SK-N-MC (cell line): Measurements from ENCODE around the gene LPCAT3.
A peak's percentile ranks its signal among the peaks of the same experiment; 100 is the strongest.

Experiments used
- DNase-seq: peaks from one replicate; pipeline ENCODE4 v3.0.0-alpha.2; 2011; ENCODE audit warnings: low read depth, low spot score
- H3K27ac ChIP-seq: fragments of 200-600 bp; sonication (generic); 2 replicates; pipeline ENCODE4 v1.5.1; 2016; ENCODE audit warnings: mixed run types
- H3K36me3 ChIP-seq: fragments of 200-600 bp; sonication (generic); 2 replicates; pipeline ENCODE4 v1.6.1; 2017; ENCODE audit warnings: antibody characterized with exemption, low read length, mixed read lengths; ENCODE audit not compliant: insufficient read depth
- H3K4me3 ChIP-seq: fragments of 200-600 bp; sonication (generic); 2 replicates; pipeline ENCODE4 v1.5.1; 2016
- H3K9ac ChIP-seq: fragments of 200-600 bp; sonication (generic); 2 replicates; pipeline ENCODE4 v1.8.0; 2017; ENCODE audit warnings: mixed run types, mixed read lengths; ENCODE audit not compliant: insufficient read length
- H3K9me3 ChIP-seq: fragments of 200-600 bp; sonication (generic); 2 replicates; pipeline ENCODE4 v1.6.1; 2017; ENCODE audit warnings: low read depth, mild to moderate bottlenecking, antibody characterized with exemption, low read length, moderate library complexity, mixed read lengths
- EZH2 ChIP-seq: fragments of 200-600 bp; sonication (generic); IDR thresholded peaks from one replicate; pipeline ENCODE4 v1.6.1; 2017; ENCODE audit warnings: antibody characterized with exemption
- FOXP2 ChIP-seq: optimal IDR thresholded peaks from 2 replicates; pipeline ENCODE3; 2011; ENCODE audit warnings: mild to moderate bottlenecking, moderate library complexity; ENCODE audit not compliant: insufficient read depth; ENCODE audit errors: extremely low read length, control extremely low read depth
- POLR2AphosphoS5 ChIP-seq: IDR thresholded peaks from 2 replicates; pipeline ENCODE4 v1.6.1; 2012; ENCODE audit warnings: mild to moderate bottlenecking, low read depth, low read length, borderline replicate concordance

Gene LPCAT3

DNA sequence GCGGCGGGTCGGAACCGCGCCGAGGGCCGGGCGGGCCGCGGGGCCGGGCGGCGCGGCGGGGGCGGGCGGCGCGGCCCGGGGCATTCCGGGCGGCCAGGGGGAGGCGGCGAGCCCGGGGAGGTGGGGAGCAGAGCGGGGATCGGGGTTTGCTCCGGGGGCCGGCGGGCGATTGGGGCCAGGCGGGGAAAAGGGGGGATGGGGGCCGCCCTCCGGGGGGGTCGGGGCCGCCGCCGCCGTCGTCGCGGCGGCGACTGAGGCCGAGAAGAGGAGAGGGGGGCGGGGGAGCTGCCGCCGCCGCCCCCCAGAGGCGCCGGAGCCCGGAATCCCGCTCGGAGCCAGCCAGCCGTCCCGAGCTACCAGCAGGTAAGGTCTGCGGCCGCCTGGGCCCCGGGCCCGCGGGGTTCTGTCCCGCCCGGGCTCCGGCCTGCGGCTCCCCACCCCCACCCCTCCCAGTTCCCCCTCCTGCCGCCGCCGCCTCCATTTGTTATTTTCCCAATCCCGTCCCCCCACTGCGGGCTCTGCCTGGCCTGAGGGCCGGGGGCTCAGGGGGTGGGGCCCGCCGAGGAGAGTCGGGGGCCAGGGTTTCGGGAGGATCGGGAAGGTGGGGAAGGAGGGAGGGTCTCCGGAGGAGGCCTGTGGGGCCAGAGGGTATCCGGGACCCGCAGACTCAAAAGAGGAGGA is 90.1 kb downstream of the LPCAT3 start:
- Histone ChIP-seq H3K27ac (peak overlapping the region; percentile 63; the same call in 1 of the 2 replicates), H3K9me3 (no peaks in the 10 kb centered on the region), H3K4me3 (peak overlapping the region; percentile 94), H3K36me3 (peaks cover 14% of the 10 kb centered on the region), H3K9ac (peak overlapping the region; percentile 93)
- DNase-seq: no peak
- TF ChIP-seq EZH2 (no peak), POLR2AphosphoS5 (no peak), FOXP2 (no peak)

GRCh38 chr12:6927379-6928021 is 90.8 kb downstream of the LPCAT3 start, which contains the start of gene ATN1:
TSS of gene ATN1 (plus strand) at chr12:6927959. CDS start at chr12:6934002, 6,043 bp downstream.
- Histone ChIP-seq H3K9me3 (no peaks in the 10 kb centered on the region), H3K27ac (peak within 1 kb of the TSS; percentile 98), H3K4me3 (peak within 1 kb of the TSS; percentile 94), H3K36me3 (peaks cover 9% of the 10 kb centered on the region), H3K9ac (peak within 1 kb of the TSS; percentile 93)
- no peak for TF ChIP-seq EZH2
- TF ChIP-seq POLR2AphosphoS5: peak; percentile 68; the same call in 1 of the 2 replicates
- no peak for TF ChIP-seq FOXP2
- no peak for DNase-seq
